ENCODE measurements around the gene FBXW11. TPM values are rescaled to one million over a fixed set of nuclear protein-coding genes. Genes with fewer than 3 reads are reported as not detected.

The FBXW11 gene
- total RNA-seq, 1 donor from 2014 or later, result 54.8 TPM

DNA sequence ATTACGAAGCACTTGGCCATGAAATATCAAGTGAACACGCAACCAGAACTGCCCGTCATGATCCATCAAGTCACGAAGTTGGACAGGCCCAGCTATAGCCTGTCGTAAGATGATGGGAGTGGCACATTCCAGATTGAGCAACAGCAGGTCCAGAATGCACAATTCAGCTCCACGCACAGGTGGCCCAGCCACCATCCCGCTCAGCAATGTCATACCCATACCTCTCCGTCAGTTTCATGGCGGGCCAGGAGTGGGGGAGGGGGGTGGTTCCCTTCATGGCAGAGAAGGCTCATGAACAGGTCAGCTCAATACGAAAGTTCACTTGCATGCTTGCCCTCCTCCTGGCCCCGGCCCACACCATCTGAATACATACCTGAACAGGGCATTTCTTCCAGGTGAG, 185.9 kb downstream of the FBXW11 start:
- peaks cover 10% of the 10 kb centered on the region for H3K27me3 Mint-ChIP-seq (ENCODE audit: low read depth)
- DNase-seq (ENCODE audit: low spot score), result no peak
- no peak overlapping the region for H3K27ac Mint-ChIP-seq (ENCODE audit: unreplicated experiment)
- TF ChIP-seq, protein P1, sequence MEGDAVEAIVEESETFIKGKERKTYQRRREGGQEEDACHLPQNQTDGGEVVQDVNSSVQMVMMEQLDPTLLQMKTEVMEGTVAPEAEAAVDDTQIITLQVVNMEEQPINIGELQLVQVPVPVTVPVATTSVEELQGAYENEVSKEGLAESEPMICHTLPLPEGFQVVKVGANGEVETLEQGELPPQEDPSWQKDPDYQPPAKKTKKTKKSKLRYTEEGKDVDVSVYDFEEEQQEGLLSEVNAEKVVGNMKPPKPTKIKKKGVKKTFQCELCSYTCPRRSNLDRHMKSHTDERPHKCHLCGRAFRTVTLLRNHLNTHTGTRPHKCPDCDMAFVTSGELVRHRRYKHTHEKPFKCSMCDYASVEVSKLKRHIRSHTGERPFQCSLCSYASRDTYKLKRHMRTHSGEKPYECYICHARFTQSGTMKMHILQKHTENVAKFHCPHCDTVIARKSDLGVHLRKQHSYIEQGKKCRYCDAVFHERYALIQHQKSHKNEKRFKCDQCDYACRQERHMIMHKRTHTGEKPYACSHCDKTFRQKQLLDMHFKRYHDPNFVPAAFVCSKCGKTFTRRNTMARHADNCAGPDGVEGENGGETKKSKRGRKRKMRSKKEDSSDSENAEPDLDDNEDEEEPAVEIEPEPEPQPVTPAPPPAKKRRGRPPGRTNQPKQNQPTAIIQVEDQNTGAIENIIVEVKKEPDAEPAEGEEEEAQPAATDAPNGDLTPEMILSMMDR (IDR thresholded peaks at IDR 0.05), result no peak
- H3K4me1 Mint-ChIP-seq (ENCODE audit: low read depth), result no peaks in the 10 kb centered on the region
- no peak overlapping the region for H3K4me3 Mint-ChIP-seq (ENCODE audit: unreplicated experiment)
- no peaks in the 10 kb centered on the region for H3K36me3 Mint-ChIP-seq (ENCODE audit: low read depth)
- H3K9me3 Mint-ChIP-seq (ENCODE audit: low read depth), result peaks cover 4% of the 10 kb centered on the region

DNA sequence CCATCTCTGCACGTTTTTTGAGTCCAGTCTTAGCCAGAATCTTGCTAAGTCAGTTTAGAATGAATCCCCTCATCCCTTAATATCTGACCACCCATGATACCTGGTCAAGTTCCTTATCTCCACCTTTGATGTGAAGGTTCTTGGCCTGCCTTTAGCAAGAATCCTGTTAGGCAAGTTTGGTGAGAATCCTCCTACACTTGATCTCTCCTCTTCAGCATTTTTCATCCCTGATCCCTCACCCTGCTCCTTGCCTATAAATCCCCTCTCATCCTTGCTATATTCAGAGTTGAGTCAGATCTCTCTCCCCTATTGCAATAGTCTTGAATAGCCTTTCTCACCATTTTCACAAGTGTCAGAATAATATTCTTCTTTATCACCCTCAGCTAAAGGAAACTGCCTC, 189.8 kb downstream of the FBXW11 start:
- Mint-ChIP-seq H3K27me3 (ENCODE audit: low read depth) (peaks cover 10% of the 10 kb centered on the region), H3K36me3 (ENCODE audit: low read depth) (peaks cover 3% of the 10 kb centered on the region), H3K27ac (ENCODE audit: unreplicated experiment) (no peak overlapping the region), H3K4me3 (ENCODE audit: unreplicated experiment) (no peak overlapping the region), H3K4me1 (ENCODE audit: low read depth) (no peaks in the 10 kb centered on the region), H3K9me3 (ENCODE audit: low read depth) (peaks cover 7% of the 10 kb centered on the region)
- DNase-seq (ENCODE audit: low spot score), result no peak
- TF ChIP-seq, protein P1 (IDR thresholded peaks at IDR 0.05), result no peak

DNA sequence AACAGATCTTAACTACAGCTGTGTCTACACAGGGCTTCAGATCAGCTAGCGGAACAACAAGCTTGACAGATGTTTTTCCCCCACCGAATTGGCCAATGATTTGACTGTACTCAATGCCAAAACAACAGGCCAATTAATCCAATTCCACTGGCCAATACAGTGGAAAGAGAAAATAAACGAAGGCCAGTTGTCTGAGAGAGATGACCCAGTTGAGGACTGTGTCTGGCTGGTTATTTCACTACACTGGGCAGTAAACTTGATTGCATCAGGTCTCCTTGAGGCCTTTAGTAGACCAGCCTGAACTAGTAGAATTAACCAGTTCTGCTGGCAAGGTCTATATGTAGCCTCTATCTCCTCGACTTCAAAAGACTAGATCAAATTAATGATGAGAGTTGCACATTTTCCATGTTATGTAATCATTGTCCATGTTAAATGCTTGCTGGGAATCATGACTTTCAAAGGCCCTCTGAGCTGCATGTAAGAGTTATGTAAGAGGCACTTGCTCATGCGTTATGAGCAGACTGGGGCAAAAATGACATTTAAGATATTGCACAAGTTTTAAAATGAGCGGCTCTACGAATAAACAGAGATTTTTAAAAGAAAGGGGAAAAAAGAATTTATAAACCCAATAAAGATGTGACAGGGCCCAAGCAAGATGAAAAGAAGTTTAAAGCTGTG, 192.5 kb downstream of the FBXW11 start:
- Mint-ChIP-seq H3K9me3 (ENCODE audit: low read depth) (peaks cover 14% of the 10 kb centered on the region), H3K27ac (ENCODE audit: unreplicated experiment) (no peak overlapping the region), H3K27me3 (ENCODE audit: low read depth) (peaks cover 12% of the 10 kb centered on the region), H3K36me3 (ENCODE audit: low read depth) (peaks cover 7% of the 10 kb centered on the region), H3K4me3 (ENCODE audit: unreplicated experiment) (no peak overlapping the region), H3K4me1 (ENCODE audit: low read depth) (no peaks in the 10 kb centered on the region)
- TF ChIP-seq, protein P1 (IDR thresholded peaks at IDR 0.05), result no peak
- DNase-seq (ENCODE audit: low spot score), result no peak

DNA sequence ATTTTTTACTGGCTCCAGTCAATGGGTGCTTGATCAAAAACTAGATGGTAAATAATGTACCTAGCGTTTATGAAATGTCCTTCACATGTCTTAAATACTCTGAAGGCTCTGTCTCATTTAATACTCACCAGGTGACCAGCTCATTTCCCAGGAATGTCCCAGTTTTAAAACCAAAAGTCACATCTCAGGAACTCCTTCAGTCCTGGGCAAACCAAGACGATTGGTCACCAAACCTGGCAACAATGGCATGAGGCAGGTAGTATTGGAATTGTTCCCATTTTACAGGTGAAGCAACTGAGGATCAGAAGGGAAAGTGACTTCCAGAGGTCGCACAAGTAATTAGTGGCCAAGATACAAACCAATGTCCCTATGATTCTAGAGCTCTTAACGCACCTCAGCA, 193.2 kb downstream of the FBXW11 start:
- peaks cover 7% of the 10 kb centered on the region for H3K36me3 Mint-ChIP-seq (ENCODE audit: low read depth)
- DNase-seq (ENCODE audit: low spot score), result no peak
- H3K4me1 Mint-ChIP-seq (ENCODE audit: low read depth), result no peaks in the 10 kb centered on the region
- H3K4me3 Mint-ChIP-seq (ENCODE audit: unreplicated experiment), result no peak overlapping the region
- H3K9me3 Mint-ChIP-seq (ENCODE audit: low read depth), result peaks cover 17% of the 10 kb centered on the region
- peaks cover 6% of the 10 kb centered on the region for H3K27me3 Mint-ChIP-seq (ENCODE audit: low read depth)
- H3K27ac Mint-ChIP-seq (ENCODE audit: unreplicated experiment), result no peak overlapping the region
- TF ChIP-seq, protein P1 (IDR thresholded peaks at IDR 0.05), result no peak

Other genes starting within 250 kb of the FBXW11 start
- gene SMIM23, start 220.8 kb downstream of the FBXW11 start, total RNA-seq, result not detected in 3 replicates
- gene STK10, start 181.6 kb upstream of the FBXW11 start, total RNA-seq, result 32.9 to 52.7 TPM (median 45.9 TPM) in 3 replicates
- gene EFCAB9, start 187.5 kb upstream of the FBXW11 start, total RNA-seq, result not detected in 3 replicates